HG03460 (cell line): ENCODE results near the gene OCIAD2.
"Not testable (repeated sequence)": the region's sequence is repeated elsewhere in the genome, so short reads cannot be mapped to it uniquely, and the experiment has no call there.

Experiments used
- ATAC-seq: cut with Tn5 transposase; IDR thresholded peaks from one replicate; pipeline ENCODE4 v1.9.1; 2021; ENCODE audit not compliant: unreplicated experiment

The OCIAD2 gene

GRCh38 chr4:48906206-48907173 is at the start of gene OCIAD2:
Gene OCIAD2 (minus strand): TSS chr4:48906774. CDS start chr4:48904549, 2,225 bp downstream.
- peak; percentile 97 for ATAC-seq

GRCh38 chr4:48954314-48954713 is 47.7 kb upstream of the OCIAD2 start:
- no peak for ATAC-seq

- no peak for ATAC-seq
Measured at GRCh38 chr4:48949518-48950219, 43.1 kb upstream of the OCIAD2 start.

- ATAC-seq, result no peak
Measured at GRCh38 chr4:48949086-48949485, 42.5 kb upstream of the OCIAD2 start.

GRCh38 chr4:48947731-48948130 is 41.2 kb upstream of the OCIAD2 start:
- no peak for ATAC-seq

- no peak for ATAC-seq
Measured at GRCh38 chr4:48945981-48946380, 39.4 kb upstream of the OCIAD2 start.

- no peak for ATAC-seq
Measured at GRCh38 chr4:48944756-48945241, 38.2 kb upstream of the OCIAD2 start.

GRCh38 chr4:48944252-48944651 is 37.7 kb upstream of the OCIAD2 start:
- no peak for ATAC-seq

- ATAC-seq, result no peak
Measured at GRCh38 chr4:48943387-48943786, 36.8 kb upstream of the OCIAD2 start.

- ATAC-seq, result no peak
Measured at GRCh38 chr4:48939785-48940184, 33.2 kb upstream of the OCIAD2 start.

- ATAC-seq, result no peak
Measured at GRCh38 chr4:48938831-48939230, 32.3 kb upstream of the OCIAD2 start.

- ATAC-seq, result no peak
Measured at GRCh38 chr4:48937033-48937432, 30.5 kb upstream of the OCIAD2 start.

GRCh38 chr4:48931459-48931858 is 24.9 kb upstream of the OCIAD2 start:
- ATAC-seq, result no peak

- no peak for ATAC-seq
Measured at GRCh38 chr4:48930654-48931053, 24.1 kb upstream of the OCIAD2 start.

GRCh38 chr4:48924416-48924815 is 17.8 kb upstream of the OCIAD2 start:
- no peak for ATAC-seq

GRCh38 chr4:48923065-48923464 is 16.5 kb upstream of the OCIAD2 start:
- ATAC-seq, result not testable (repeated sequence)

- no peak for ATAC-seq
Measured at GRCh38 chr4:48914311-48914710, 7.7 kb upstream of the OCIAD2 start.

- ATAC-seq, result no peak
Measured at GRCh38 chr4:48913346-48913745, 6.8 kb upstream of the OCIAD2 start.

- no peak for ATAC-seq
Measured at GRCh38 chr4:48912349-48912748, 5.8 kb upstream of the OCIAD2 start.

GRCh38 chr4:48910511-48910910 is 3.9 kb upstream of the OCIAD2 start:
- no peak for ATAC-seq

GRCh38 chr4:48909697-48910096 is 3.1 kb upstream of the OCIAD2 start:
- ATAC-seq, result no peak

GRCh38 chr4:48908687-48909086 is 2.1 kb upstream of the OCIAD2 start:
- no peak for ATAC-seq
